IMR-90 (cell line): ENCODE results near the gene REV3L. TPM values are rescaled to one million over a fixed set of nuclear protein-coding genes. Genes with fewer than 3 reads are reported as not detected.

ENCODE experiments used
- ATAC-seq: fragments of 200-7000 bp; cut with Tn5 transposase; 2 replicates; pipeline ENCODE4 v1.9.1; 2020; ENCODE audit warnings: low read depth, mild to moderate bottlenecking, moderate library complexity
- BruUV-seq: library from RNA; stranded (reverse); fragments of 400-500 nt; replicated peaks from 2 replicates; lab custom pipeline; 2021; lab: Mats Ljungman, UMichigan
- CTCF ChIA-PET: fragments of 300-600 bp; formaldehyde crosslinking; extraction: SDS; loops from one replicate; lab custom pipeline; 2021; ENCODE audit warnings: antibody characterized with exemption; lab: Yijun Ruan, JAX
- POLR2A ChIA-PET: fragments of 300-600 bp; sonication (Branson Sonifier 250); formaldehyde crosslinking; loops from one replicate; lab custom pipeline; 2022; ENCODE audit warnings: antibody characterized with exemption; ENCODE audit not compliant: unreplicated experiment; lab: Charles Lee
- DNase-seq: peaks from one replicate; pipeline ENCODE4 v3.0.0; 2013
- H2AFZ ChIP-seq: replicated peaks from 2 replicates; pipeline ENCODE3; 2013; ENCODE audit warnings: low read length, mild to moderate bottlenecking; ENCODE audit not compliant: poor library complexity
- H2AK5ac ChIP-seq: 2 replicates; pipeline ENCODE4 v1.6.1; 2013; ENCODE audit warnings: low read depth, low read length, inconsistent platforms
- H2AK9ac ChIP-seq: replicated peaks from 2 replicates; pipeline ENCODE3; 2013; ENCODE audit warnings: mild to moderate bottlenecking, low read depth, low read length, moderate library complexity; ENCODE audit not compliant: poor library complexity
- H2BK120ac ChIP-seq: 2 replicates; pipeline ENCODE4 v1.6.1; 2013; ENCODE audit warnings: low read depth, low read length, inconsistent platforms
- H2BK15ac ChIP-seq: 3 replicates; pipeline ENCODE4 v1.6.1; 2013; ENCODE audit warnings: low read depth, low read length, inconsistent platforms
- H2BK20ac ChIP-seq: 2 replicates; pipeline ENCODE4 v1.6.1; 2013; ENCODE audit warnings: low read depth, mild to moderate bottlenecking, inconsistent platforms, low read length, moderate library complexity
- H2BK5ac ChIP-seq: 2 replicates; pipeline ENCODE4 v1.6.1; 2013; ENCODE audit warnings: mild to moderate bottlenecking, low read depth, low read length, inconsistent platforms; ENCODE audit not compliant: poor library complexity, severe bottlenecking
- H3K14ac ChIP-seq: replicated peaks from 2 replicates; pipeline ENCODE4 v1.6.1; 2013; ENCODE audit warnings: low read depth, low read length, inconsistent platforms
- H3K18ac ChIP-seq: 2 replicates; pipeline ENCODE4 v1.6.1; 2013; ENCODE audit warnings: low read depth, low read length, control low read depth
- H3K23ac ChIP-seq: 2 replicates; pipeline ENCODE4 v1.6.1; 2013; ENCODE audit warnings: low read depth, low read length, inconsistent platforms
- H3K27ac ChIP-seq: 2 replicates; pipeline ENCODE4 v1.5.1; 2013; ENCODE audit warnings: mild to moderate bottlenecking, control low read depth, low read length; ENCODE audit not compliant: insufficient read depth
- H3K27me3 ChIP-seq: 2 replicates; pipeline ENCODE4 v1.6.1; 2013; ENCODE audit warnings: low read length; ENCODE audit not compliant: control insufficient read depth, insufficient read depth
- H3K36me3 ChIP-seq: 2 replicates; pipeline ENCODE4 v1.6.1; 2013; ENCODE audit warnings: low read length, mixed read lengths; ENCODE audit not compliant: control insufficient read depth, insufficient read depth
- H3K4ac ChIP-seq: 2 replicates; pipeline ENCODE4 v1.6.1; 2013; ENCODE audit warnings: low read depth, low read length, inconsistent platforms
- H3K4me1 ChIP-seq: 2 replicates; pipeline ENCODE4 v1.6.1; 2013; ENCODE audit warnings: low read length, mixed read lengths; ENCODE audit not compliant: control insufficient read depth, insufficient read depth
- H3K4me2 ChIP-seq: 2 replicates; pipeline ENCODE4 v1.6.1; 2013; ENCODE audit warnings: low read depth, mild to moderate bottlenecking, control low read depth, low read length, moderate library complexity
- H3K4me3 ChIP-seq: 2 replicates; pipeline ENCODE4 v1.5.1; 2013; ENCODE audit warnings: low read depth, mild to moderate bottlenecking, control low read depth, low read length, moderate library complexity; ENCODE audit not compliant: insufficient read depth
- H3K56ac ChIP-seq: 2 replicates; pipeline ENCODE4 v1.6.1; 2013; ENCODE audit warnings: low read length, inconsistent platforms; ENCODE audit not compliant: insufficient read depth; ENCODE audit errors: extremely low read depth
- H3K79me1 ChIP-seq, 2 experiments: 2 replicates each; pipeline ENCODE4 v1.6.1; 2013; ENCODE audit warnings: low read length in 2 of 2, inconsistent platforms in 1 of 2, low read depth in 1 of 2
- H3K9ac ChIP-seq: 2 replicates; pipeline ENCODE4 v1.6.1; 2013; ENCODE audit warnings: low read depth, low read length, control low read depth
- H3K9me1 ChIP-seq: 2 replicates; pipeline ENCODE4 v1.6.1; 2013; ENCODE audit warnings: low read length, inconsistent platforms; ENCODE audit not compliant: insufficient read depth
- H3K9me3 ChIP-seq: 2 replicates; pipeline ENCODE4 v1.6.1; 2013; ENCODE audit warnings: low read length; ENCODE audit not compliant: control insufficient read depth, insufficient read depth
- H4K20me1 ChIP-seq: 2 replicates; pipeline ENCODE4 v1.6.1; 2013; ENCODE audit warnings: low read length, inconsistent platforms; ENCODE audit not compliant: insufficient read depth
- H4K5ac ChIP-seq: 2 replicates; pipeline ENCODE4 v1.6.1; 2013; ENCODE audit warnings: mild to moderate bottlenecking, low read depth, low read length, control low read depth
- H4K8ac ChIP-seq, 2 experiments: 2 replicates each; pipeline ENCODE4 v1.6.1; 2013; ENCODE audit warnings: low read depth in 2 of 2, low read length in 2 of 2, control low read depth in 1 of 2, inconsistent platforms in 1 of 2
- H4K91ac ChIP-seq: 2 replicates; pipeline ENCODE4 v1.6.1; 2013; ENCODE audit warnings: low read depth, low read length, inconsistent platforms; ENCODE audit not compliant: insufficient read depth
- BHLHE40 ChIP-seq: fragments of 150-350 bp; IDR thresholded peaks from 2 replicates; pipeline ENCODE4 v1.6.1; 2016; ENCODE audit warnings: mild to moderate bottlenecking, low read depth, low read length
- CEBPB ChIP-seq: IDR thresholded peaks from 2 replicates; pipeline ENCODE4 v1.6.1; 2012; ENCODE audit warnings: low read depth, low read length, improper control_type of control experiment
- CHD1 ChIP-seq: IDR thresholded peaks from 2 replicates; pipeline ENCODE4 v1.6.1; 2012; ENCODE audit warnings: low read depth, low read length, improper control_type of control experiment
- FOS ChIP-seq: fragments of 150-350 bp; IDR thresholded peaks from 2 replicates; pipeline ENCODE4 v1.6.1; 2016; ENCODE audit warnings: low read depth, low read length
- MAZ ChIP-seq: IDR thresholded peaks from 2 replicates; pipeline ENCODE4 v1.6.1; 2012; ENCODE audit warnings: low read depth, mild to moderate bottlenecking, low read length, improper control_type of control experiment, moderate library complexity, borderline replicate concordance
- NFE2L2 ChIP-seq: fragments of 150-350 bp; IDR thresholded peaks from 2 replicates; pipeline ENCODE4 v1.6.1; 2016; ENCODE audit warnings: low read depth, mild to moderate bottlenecking, low read length
- RAD21 ChIP-seq: IDR thresholded peaks from 2 replicates; pipeline ENCODE4 v1.6.1; 2012; ENCODE audit warnings: low read length, improper control_type of control experiment
- RFX5 ChIP-seq: IDR thresholded peaks from 2 replicates; pipeline ENCODE4 v1.8.0; 2012; ENCODE audit warnings: low read depth, mild to moderate bottlenecking, low read length, moderate library complexity
- WGBS, 2 experiments: methylation state at CpG; one replicate each; pipeline versions ENCODE4 v1.1.5 to v1.1.7; 2013; ENCODE audit warnings: missing lambda C conversion rate in 2 of 2; ENCODE audit not compliant: insufficient read length in 1 of 2; ENCODE audit errors: extremely low coverage in 2 of 2; 5-methylcytosine and 5-hydroxymethylcytosine counted together
- dilution Hi-C: fragments of 300-500 bp; cut with HindIII; formaldehyde crosslinking; loops from one replicate; pipeline ENCODE4 v1.14.3; 2018; ENCODE audit warnings: low sequenced_read_pairs; ENCODE audit not compliant: unreplicated experiment
- in situ Hi-C: fragments of 300-500 bp; cut with MboI; formaldehyde crosslinking; loops from 3 replicates; pipeline ENCODE4 v1.14.3; 2019; ENCODE audit warnings: low sequenced_read_pairs, inconsistent platforms, mixed read lengths
- intact Hi-C: fragments of 100-400 bp; cut with micrococcal nuclease; formaldehyde crosslinking; loops from 2 replicates; pipeline ENCODE4 v1.10.0; 2022
- polyA plus RNA-seq, 3 experiments: library from polyadenylated mRNA; depleted of rRNA; stranded (reverse); fragments of >200 nt; gene quantifications; 2 replicates each; pipeline ENCODE4 v1.2.3, GENCODE V29; 2012; ENCODE audit warnings: low replicate concordance in 1 of 3
- total RNA-seq: library from RNA; depleted of rRNA; stranded (reverse); fragments of >200 nt; gene quantifications from 2 replicates; pipeline ENCODE4 v1.2.3, GENCODE V29; 2012
- TF ChIP-seq, protein P1 (sequence below): fragments of 150-350 bp; IDR thresholded peaks from 2 replicates; pipeline ENCODE4 v1.6.1; 2016; ENCODE audit warnings: low read depth, mild to moderate bottlenecking, low read length, moderate library complexity, borderline replicate concordance

REV3L gene
- total and polyA plus RNA-seq, 2 of the 4 experiments (the other 2 are of a cell fraction) = 7.4 to 15.4 TPM

DNA sequence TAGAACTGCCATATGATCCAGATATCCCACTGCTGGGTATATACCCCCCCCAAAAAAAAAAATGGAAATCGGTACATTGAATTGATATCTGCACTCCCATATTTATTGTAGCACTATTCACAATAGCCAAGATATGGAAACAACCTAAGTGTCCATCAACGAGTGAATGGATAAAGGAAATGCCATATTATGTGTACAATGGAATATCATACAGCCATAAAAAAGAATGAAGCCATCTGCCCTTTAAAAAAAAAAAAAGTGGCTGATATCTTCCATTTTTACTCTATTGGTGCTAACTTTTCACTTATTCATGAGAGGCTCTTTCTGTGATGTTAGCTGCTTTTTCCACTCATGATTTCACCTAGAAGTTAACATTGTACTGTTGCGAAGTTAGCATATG is 156.5 kb downstream of the REV3L start:
- no peaks in the 10 kb centered on the region for H3K27me3 ChIP-seq
- WGBS, 2 experiments = no CpG with 5 or more reads among the region's 3 CpGs
- no peak overlapping the region for H2BK15ac ChIP-seq
- H2BK120ac ChIP-seq = no peak overlapping the region
- H2AK9ac ChIP-seq = no peak overlapping the region
- no peak overlapping the region for H4K5ac ChIP-seq
- no peaks in the 10 kb centered on the region for H3K9me3 ChIP-seq
- H4K20me1 ChIP-seq = no peaks in the 10 kb centered on the region
- intact Hi-C loops = no loop called here
- ATAC-seq (no peak), DNase-seq (no peak)
- H3K18ac ChIP-seq = no peak overlapping the region
- peaks cover 37% of the 10 kb centered on the region for H3K36me3 ChIP-seq
- H2AK5ac ChIP-seq = no peak overlapping the region
- no peak overlapping the region for H3K56ac ChIP-seq
- H3K27ac ChIP-seq = no peak overlapping the region
- no peak overlapping the region for H4K8ac ChIP-seq
- H3K4ac ChIP-seq = no peak overlapping the region
- H4K91ac ChIP-seq = no peak overlapping the region
- H3K9me1 ChIP-seq = no peaks in the 10 kb centered on the region
- H3K9ac ChIP-seq = no peak overlapping the region
- no peaks in the 10 kb centered on the region; a peak in 1 of 4 replicates for H3K79me1 ChIP-seq
- no peak overlapping the region for H3K23ac ChIP-seq
- no peak overlapping the region for H2BK20ac ChIP-seq
- H3K4me2 ChIP-seq = no peak overlapping the region
- ChIA-PET POLR2A (no interaction called here), CTCF (interaction anchor here (0.7 kb wide), 1 partner anchor 23 kb away, joined by 3 read pairs; no protein-coding TSS in a partner anchor)
- H2AFZ ChIP-seq = no peak overlapping the region
- no peak overlapping the region for H3K4me3 ChIP-seq
- in situ Hi-C loops = no loop called here
- dilution Hi-C loops = no loop called here
- no TSS peak for BruUV-seq
- no peak overlapping the region for H2BK5ac ChIP-seq
- TF ChIP-seq RFX5 (no peak), CEBPB (no peak), FOS (no peak), NFE2L2 (no peak), CHD1 (no peak), BHLHE40 (no peak), RAD21 (no peak), MAZ (no peak)
- TF ChIP-seq, protein P1, sequence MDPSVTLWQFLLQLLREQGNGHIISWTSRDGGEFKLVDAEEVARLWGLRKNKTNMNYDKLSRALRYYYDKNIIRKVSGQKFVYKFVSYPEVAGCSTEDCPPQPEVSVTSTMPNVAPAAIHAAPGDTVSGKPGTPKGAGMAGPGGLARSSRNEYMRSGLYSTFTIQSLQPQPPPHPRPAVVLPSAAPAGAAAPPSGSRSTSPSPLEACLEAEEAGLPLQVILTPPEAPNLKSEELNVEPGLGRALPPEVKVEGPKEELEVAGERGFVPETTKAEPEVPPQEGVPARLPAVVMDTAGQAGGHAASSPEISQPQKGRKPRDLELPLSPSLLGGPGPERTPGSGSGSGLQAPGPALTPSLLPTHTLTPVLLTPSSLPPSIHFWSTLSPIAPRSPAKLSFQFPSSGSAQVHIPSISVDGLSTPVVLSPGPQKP = no peak
- no peak overlapping the region for H3K14ac ChIP-seq
- no peaks in the 10 kb centered on the region for H3K4me1 ChIP-seq
